ENCODE data around the gene RICTOR. TPM values are rescaled to one million over a fixed set of nuclear protein-coding genes. Genes with fewer than 3 reads are reported as not detected.

The RICTOR gene
- total and polyA plus RNA-seq, 9 of the 15 experiments (the other 6 are each of a cell fraction or from before 2014, with no cell fraction given), result 13.9 to 46.6 (median 22.6) TPM

GRCh38 chr5:39100301-39100850 lies 26.2 kb upstream of the RICTOR start (continued):
- no peak for TF ChIP-seq BCLAF1 (IDR thresholded peaks at IDR 0.05; ENCODE audit: borderline replicate concordance in 1 of 2, control insufficient read depth in 1 of 2, low read depth in 2 of 2, low read length in 1 of 2)
- no peak for TF ChIP-seq VEZF1 (CRISPR knock-in tag; IDR thresholded peaks at IDR 0.05)
- TF ChIP-seq TSHZ1 (CRISPR knock-in tag; IDR thresholded peaks at IDR 0.05), result no peak
- no peak for TF ChIP-seq FOXO4 (CRISPR knock-in tag; IDR thresholded peaks at IDR 0.05)
- 0 out of 2 replicates have a peak, but pooled peaks have one; percentile 12 for TF ChIP-seq ARID3A (IDR thresholded peaks at IDR 0.05; ENCODE audit: borderline replicate concordance, low read depth, low read length)
- no peak for TF ChIP-seq CTCFL (IDR thresholded peaks at IDR 0.05; ENCODE audit: borderline replicate concordance, insufficient read depth, low read depth, low read length, poor library complexity, severe bottlenecking)
- TF ChIP-seq RNF219 (CRISPR knock-in tag; IDR thresholded peaks at IDR 0.05), result no peak
- TF ChIP-seq RCOR1 (IDR thresholded peaks at IDR 0.05; ENCODE audit: borderline replicate concordance in 1 of 2, low read depth in 2 of 2, low read length in 2 of 2), result peak in 1 of 2 experiments; percentile 79; a peak in 2 of 4 replicates
